ENCODE results near the gene EFCAB8. TPM values are rescaled to one million over a fixed set of nuclear protein-coding genes. Genes with fewer than 3 reads are reported as not detected.

The EFCAB8 gene
- polyA plus RNA-seq, 1 experiment: not detected

DNA sequence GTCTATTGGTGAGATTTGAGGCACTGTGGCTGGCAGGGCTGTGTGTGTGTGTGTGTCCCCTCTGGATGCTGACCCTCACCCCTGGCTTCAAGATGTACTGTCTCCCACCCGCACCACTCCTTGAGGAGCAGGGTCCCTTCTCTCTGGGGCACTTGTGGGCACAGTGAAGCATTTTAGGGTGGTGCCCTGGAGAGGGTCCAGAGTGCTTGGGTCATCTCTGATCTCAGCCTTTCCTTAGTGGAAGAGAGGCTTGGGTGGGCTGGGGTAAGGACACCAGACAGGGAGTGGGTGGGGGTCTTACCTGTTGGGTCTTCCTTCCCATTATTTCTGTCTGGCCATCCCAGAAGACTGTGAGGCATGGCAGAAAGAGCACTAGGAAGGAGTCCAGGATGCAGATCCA, 66.1 kb downstream of the EFCAB8 start:
- ChIA-PET POLR2A (no interaction called here), CTCF (no interaction called here)
- no peak for DNase-seq (ENCODE audit: low read depth, low spot score)
- no peak overlapping the region for H3K27ac ChIP-seq (ENCODE audit: low read depth, low read length)
- H3K9me3 ChIP-seq (ENCODE audit: control insufficient read depth, insufficient read depth, low read length): no peaks in the 10 kb centered on the region; the same call in 1 of the 2 replicates
- no peak overlapping the region for H3K4me3 ChIP-seq (ENCODE audit: low read depth, low read length)
- TF ChIP-seq, protein P1, sequence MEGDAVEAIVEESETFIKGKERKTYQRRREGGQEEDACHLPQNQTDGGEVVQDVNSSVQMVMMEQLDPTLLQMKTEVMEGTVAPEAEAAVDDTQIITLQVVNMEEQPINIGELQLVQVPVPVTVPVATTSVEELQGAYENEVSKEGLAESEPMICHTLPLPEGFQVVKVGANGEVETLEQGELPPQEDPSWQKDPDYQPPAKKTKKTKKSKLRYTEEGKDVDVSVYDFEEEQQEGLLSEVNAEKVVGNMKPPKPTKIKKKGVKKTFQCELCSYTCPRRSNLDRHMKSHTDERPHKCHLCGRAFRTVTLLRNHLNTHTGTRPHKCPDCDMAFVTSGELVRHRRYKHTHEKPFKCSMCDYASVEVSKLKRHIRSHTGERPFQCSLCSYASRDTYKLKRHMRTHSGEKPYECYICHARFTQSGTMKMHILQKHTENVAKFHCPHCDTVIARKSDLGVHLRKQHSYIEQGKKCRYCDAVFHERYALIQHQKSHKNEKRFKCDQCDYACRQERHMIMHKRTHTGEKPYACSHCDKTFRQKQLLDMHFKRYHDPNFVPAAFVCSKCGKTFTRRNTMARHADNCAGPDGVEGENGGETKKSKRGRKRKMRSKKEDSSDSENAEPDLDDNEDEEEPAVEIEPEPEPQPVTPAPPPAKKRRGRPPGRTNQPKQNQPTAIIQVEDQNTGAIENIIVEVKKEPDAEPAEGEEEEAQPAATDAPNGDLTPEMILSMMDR (IDR thresholded peaks at IDR 0.05; ENCODE audit: low read depth, low read length): no peak
- peaks cover 8% of the 10 kb centered on the region for H3K27me3 ChIP-seq (ENCODE audit: control insufficient read depth, insufficient read depth, low read length)

DNA sequence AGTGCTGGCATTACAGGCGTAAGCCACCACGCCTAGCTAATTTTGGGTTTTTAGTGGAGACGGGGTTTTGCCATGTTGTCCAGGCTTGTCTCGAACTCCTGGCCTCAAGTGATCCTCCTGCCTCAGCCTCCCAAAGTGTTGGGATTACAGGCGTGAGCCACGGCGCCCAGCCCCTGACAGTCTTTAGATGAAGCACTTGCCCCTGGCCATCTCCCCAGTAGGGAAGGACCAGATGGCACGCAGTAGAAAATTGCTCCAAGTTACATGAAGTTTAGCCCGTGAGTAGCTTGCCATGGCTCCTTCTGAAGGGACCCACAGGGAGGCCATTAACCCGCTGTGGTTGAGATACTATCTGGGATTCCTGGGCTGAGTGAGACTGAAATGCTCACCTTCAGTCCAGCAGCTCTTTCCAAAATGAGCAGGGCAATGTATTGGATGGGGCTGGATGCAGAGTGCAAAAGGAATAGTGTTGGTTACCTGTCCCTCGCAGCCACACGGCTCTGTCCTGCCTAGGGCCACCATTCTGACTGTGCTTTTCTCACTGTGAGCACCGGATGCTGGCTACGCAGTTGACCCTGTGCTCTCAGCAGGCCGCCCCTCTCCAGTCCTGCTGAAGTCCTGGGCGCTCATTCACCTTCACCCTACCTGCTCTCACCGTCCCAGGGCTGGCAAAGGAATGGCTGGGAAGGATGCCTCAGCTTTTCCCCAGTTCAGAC, 66.9 kb downstream of the EFCAB8 start:
- DNase-seq (ENCODE audit: low read depth, low spot score): no peak
- TF ChIP-seq, protein P1 (IDR thresholded peaks at IDR 0.05; ENCODE audit: low read depth, low read length): no peak
- Histone ChIP-seq H3K4me3 (ENCODE audit: low read depth, low read length) (no peak overlapping the region), H3K9me3 (ENCODE audit: control insufficient read depth, insufficient read depth, low read length) (no peaks in the 10 kb centered on the region; the same call in 1 of the 2 replicates), H3K27ac (ENCODE audit: low read depth, low read length) (no peak overlapping the region), H3K27me3 (ENCODE audit: control insufficient read depth, insufficient read depth, low read length) (peaks cover 13% of the 10 kb centered on the region)
- ChIA-PET CTCF (interaction anchor here (0.6 to 2.1 kb wide), 2 partner anchors 20 to 29 kb away, joined by 5 to 6 read pairs; no protein-coding TSS in a partner anchor), POLR2A (no interaction called here)

GRCh38 chr20:32929162-32929561, 70.4 kb downstream of the EFCAB8 start:
- Histone ChIP-seq H3K27ac (ENCODE audit: low read depth, low read length) (no peak overlapping the region), H3K4me3 (ENCODE audit: low read depth, low read length) (no peak overlapping the region), H3K27me3 (ENCODE audit: control insufficient read depth, insufficient read depth, low read length) (peaks cover 14% of the 10 kb centered on the region), H3K9me3 (ENCODE audit: control insufficient read depth, insufficient read depth, low read length) (no peaks in the 10 kb centered on the region; the same call in 1 of the 2 replicates)
- DNase-seq (ENCODE audit: low read depth, low spot score): no peak
- CTCF ChIA-PET: no interaction called here
- POLR2A ChIA-PET: no interaction called here
- TF ChIP-seq, protein P1 (IDR thresholded peaks at IDR 0.05; ENCODE audit: low read depth, low read length): no peak

- ChIA-PET POLR2A (no interaction called here), CTCF (no interaction called here)
- H3K27me3 ChIP-seq (ENCODE audit: control insufficient read depth, insufficient read depth, low read length): peaks cover 14% of the 10 kb centered on the region
- H3K27ac ChIP-seq (ENCODE audit: low read depth, low read length): no peak overlapping the region
- no peak overlapping the region for H3K4me3 ChIP-seq (ENCODE audit: low read depth, low read length)
- TF ChIP-seq, protein P1 (IDR thresholded peaks at IDR 0.05; ENCODE audit: low read depth, low read length): no peak
- no peaks in the 10 kb centered on the region; the same call in 1 of the 2 replicates for H3K9me3 ChIP-seq (ENCODE audit: control insufficient read depth, insufficient read depth, low read length)
- DNase-seq (ENCODE audit: low read depth, low spot score): no peak
Measured at GRCh38 chr20:32930181-32930580, 71.5 kb downstream of the EFCAB8 start.

GRCh38 chr20:32930701-32931100, 72.0 kb downstream of the EFCAB8 start:
- ChIA-PET POLR2A (no interaction called here), CTCF (no interaction called here)
- Histone ChIP-seq H3K27me3 (ENCODE audit: control insufficient read depth, insufficient read depth, low read length) (peaks cover 14% of the 10 kb centered on the region), H3K27ac (ENCODE audit: low read depth, low read length) (no peak overlapping the region), H3K4me3 (ENCODE audit: low read depth, low read length) (no peak overlapping the region), H3K9me3 (ENCODE audit: control insufficient read depth, insufficient read depth, low read length) (no peaks in the 10 kb centered on the region; the same call in 1 of the 2 replicates)
- no peak for DNase-seq (ENCODE audit: low read depth, low spot score)
- TF ChIP-seq, protein P1 (IDR thresholded peaks at IDR 0.05; ENCODE audit: low read depth, low read length): no peak

Measured in AG04450 (cell line).